ENCODE data around the gene ASMTL. TPM values are rescaled to one million over a fixed set of nuclear protein-coding genes. Genes with fewer than 3 reads are reported as not detected.

ASMTL gene
- total RNA-seq, 1 experiment from 2014 or later = 42.7 TPM

GRCh38 chrX:1390621-1391369 lies 61.9 kb downstream of the ASMTL start:
- peaks cover 9% of the 10 kb centered on the region for H3K4me1 ChIP-seq (replicated peaks; ENCODE audit: insufficient read depth)
- peak overlapping the region; percentile 93 for H3K27ac ChIP-seq
- peak overlapping the region; percentile 99 for H3K4me2 ChIP-seq
- TF ChIP-seq EZH2 (IDR thresholded peaks at IDR 0.05; ENCODE audit: low read depth) = no peak
- TF ChIP-seq CTCF (conservative IDR thresholded peaks at IDR 0.05) = no peak
- H3K36me3 ChIP-seq (ENCODE audit: low read depth) = peaks cover 51% of the 10 kb centered on the region
- no peaks in the 10 kb centered on the region for H3K27me3 ChIP-seq (ENCODE audit: insufficient read depth, low read depth)
- no peak overlapping the region for H2AFZ ChIP-seq
- no TSS peak for BruUV-seq (replicated peaks)
- peak overlapping the region; percentile 100 for H3K4me3 ChIP-seq
- H3K9me2 ChIP-seq (ENCODE audit: insufficient read depth) = no peaks in the 10 kb centered on the region
- CTCF ChIA-PET = no interaction called here
- H3K9me3 ChIP-seq (ENCODE audit: insufficient read depth, low read depth) = no peaks in the 10 kb centered on the region
- no peak for DNase-seq
- intact Hi-C loops (cut with micrococcal nuclease; ENCODE audit: unreplicated experiment) = loop anchor here (5.0 kb wide), 1 partner anchor 143 kb away; no protein-coding TSS in a partner anchor
- peaks cover 61% of the 10 kb centered on the region for H4K20me1 ChIP-seq (ENCODE audit: insufficient read depth)
- peaks cover 78% of the 10 kb centered on the region for H3K79me2 ChIP-seq (ENCODE audit: low read depth)
- peaks cover 58% of the 10 kb centered on the region for H3F3A ChIP-seq (ENCODE audit: insufficient read depth, low read depth)
- POLR2A ChIA-PET (ENCODE audit: unreplicated experiment) = no interaction called here

GRCh38 chrX:1389993-1390285 lies 62.8 kb downstream of the ASMTL start:
- ChIA-PET CTCF (no interaction called here), POLR2A (ENCODE audit: unreplicated experiment) (no interaction called here)
- Histone ChIP-seq H2AFZ (no peak overlapping the region), H3K4me1 (replicated peaks; ENCODE audit: insufficient read depth) (peaks cover 9% of the 10 kb centered on the region), H3K4me3 (peak overlapping the region; percentile 100; the same call in 1 of the 2 replicates), H4K20me1 (ENCODE audit: insufficient read depth) (peaks cover 63% of the 10 kb centered on the region), H3K27ac (no peak overlapping the region), H3K79me2 (ENCODE audit: low read depth) (peaks cover 69% of the 10 kb centered on the region), H3K27me3 (ENCODE audit: insufficient read depth, low read depth) (no peaks in the 10 kb centered on the region), H3K9me3 (ENCODE audit: insufficient read depth, low read depth) (no peaks in the 10 kb centered on the region), H3K4me2 (peak overlapping the region; percentile 99), H3K9me2 (ENCODE audit: insufficient read depth) (no peaks in the 10 kb centered on the region), H3F3A (ENCODE audit: insufficient read depth, low read depth) (peaks cover 66% of the 10 kb centered on the region), H3K36me3 (ENCODE audit: low read depth) (peaks cover 59% of the 10 kb centered on the region)
- TF ChIP-seq CTCF (conservative IDR thresholded peaks at IDR 0.05) (no peak), EZH2 (IDR thresholded peaks at IDR 0.05; ENCODE audit: low read depth) (no peak)
- BruUV-seq (replicated peaks) = no TSS peak
- DNase-seq = no peak
- intact Hi-C loops (cut with micrococcal nuclease; ENCODE audit: unreplicated experiment) = loop anchor here (5.0 kb wide), 1 partner anchor 143 kb away; no protein-coding TSS in a partner anchor

GRCh38 chrX:1389181-1389992 lies 63.3 kb downstream of the ASMTL start:
- peaks cover 62% of the 10 kb centered on the region for H3K36me3 ChIP-seq (ENCODE audit: low read depth)
- no peak overlapping the region for H2AFZ ChIP-seq
- no peak overlapping the region for H3K27ac ChIP-seq
- no TSS peak for BruUV-seq (replicated peaks)
- H3F3A ChIP-seq (ENCODE audit: insufficient read depth, low read depth) = peaks cover 72% of the 10 kb centered on the region
- no peak for DNase-seq
- intact Hi-C loops (cut with micrococcal nuclease; ENCODE audit: unreplicated experiment) = no loop called here
- H3K4me1 ChIP-seq (replicated peaks; ENCODE audit: insufficient read depth) = peaks cover 10% of the 10 kb centered on the region
- H3K4me2 ChIP-seq = no peak overlapping the region; the same call in 1 of the 2 replicates
- H4K20me1 ChIP-seq (ENCODE audit: insufficient read depth) = peaks cover 64% of the 10 kb centered on the region
- ChIA-PET POLR2A (ENCODE audit: unreplicated experiment) (no interaction called here), CTCF (no interaction called here)
- H3K79me2 ChIP-seq (ENCODE audit: low read depth) = peaks cover 64% of the 10 kb centered on the region
- no peak overlapping the region for H3K4me3 ChIP-seq
- TF ChIP-seq CTCF (conservative IDR thresholded peaks at IDR 0.05) (no peak), EZH2 (IDR thresholded peaks at IDR 0.05; ENCODE audit: low read depth) (no peak)
- no peaks in the 10 kb centered on the region for H3K9me3 ChIP-seq (ENCODE audit: insufficient read depth, low read depth)
- no peaks in the 10 kb centered on the region for H3K9me2 ChIP-seq (ENCODE audit: insufficient read depth)
- no peaks in the 10 kb centered on the region for H3K27me3 ChIP-seq (ENCODE audit: insufficient read depth, low read depth)

Measured in PC-9 (cell line).